Panc1 (cell line): ENCODE measurements around the gene LGR5.

ENCODE experiments used
- POLR2AphosphoS5 ChIP-seq: IDR thresholded peaks from 2 replicates; pipeline ENCODE4 v1.6.1; 2012; ENCODE audit warnings: mild to moderate bottlenecking, low read depth, low read length, moderate library complexity
- TCF7L2 ChIP-seq: IDR thresholded peaks from 2 replicates; pipeline ENCODE4 v1.6.1; 2011; ENCODE audit warnings: mild to moderate bottlenecking, low read depth, low read length, inconsistent platforms
- TF ChIP-seq, protein P1 (sequence below): fragments of 450-650 bp; IDR thresholded peaks from 2 replicates; pipeline ENCODE4 v1.5.1; 2017; ENCODE audit warnings: mild to moderate bottlenecking

DNA sequence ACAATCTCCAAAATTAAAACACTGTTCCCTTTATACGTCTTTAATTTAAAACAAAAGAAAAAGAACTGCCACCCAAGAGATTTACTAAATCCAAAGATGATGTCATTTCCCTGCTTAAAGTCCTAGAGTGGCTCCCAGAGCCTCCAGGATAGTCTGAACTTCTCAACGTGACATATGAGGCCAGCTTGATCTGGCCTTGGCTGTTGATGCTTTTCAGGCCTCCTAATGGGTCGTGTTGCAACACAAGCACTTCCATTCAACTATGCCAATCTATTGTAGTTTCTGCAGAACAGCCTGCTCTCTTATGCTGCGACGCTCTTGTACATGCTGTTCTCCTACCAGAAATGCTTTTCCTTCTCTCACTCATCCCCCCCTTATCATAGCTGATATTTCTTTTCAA, 35.7 kb downstream of the LGR5 start:
- TF ChIP-seq, protein P1, sequence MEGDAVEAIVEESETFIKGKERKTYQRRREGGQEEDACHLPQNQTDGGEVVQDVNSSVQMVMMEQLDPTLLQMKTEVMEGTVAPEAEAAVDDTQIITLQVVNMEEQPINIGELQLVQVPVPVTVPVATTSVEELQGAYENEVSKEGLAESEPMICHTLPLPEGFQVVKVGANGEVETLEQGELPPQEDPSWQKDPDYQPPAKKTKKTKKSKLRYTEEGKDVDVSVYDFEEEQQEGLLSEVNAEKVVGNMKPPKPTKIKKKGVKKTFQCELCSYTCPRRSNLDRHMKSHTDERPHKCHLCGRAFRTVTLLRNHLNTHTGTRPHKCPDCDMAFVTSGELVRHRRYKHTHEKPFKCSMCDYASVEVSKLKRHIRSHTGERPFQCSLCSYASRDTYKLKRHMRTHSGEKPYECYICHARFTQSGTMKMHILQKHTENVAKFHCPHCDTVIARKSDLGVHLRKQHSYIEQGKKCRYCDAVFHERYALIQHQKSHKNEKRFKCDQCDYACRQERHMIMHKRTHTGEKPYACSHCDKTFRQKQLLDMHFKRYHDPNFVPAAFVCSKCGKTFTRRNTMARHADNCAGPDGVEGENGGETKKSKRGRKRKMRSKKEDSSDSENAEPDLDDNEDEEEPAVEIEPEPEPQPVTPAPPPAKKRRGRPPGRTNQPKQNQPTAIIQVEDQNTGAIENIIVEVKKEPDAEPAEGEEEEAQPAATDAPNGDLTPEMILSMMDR: no peak
- TF ChIP-seq POLR2AphosphoS5 (no peak), TCF7L2 (no peak)
